Measurements from ENCODE around the gene FMN2.

The FMN2 gene

GRCh38 chr1:240134596-240134995 is 42.9 kb downstream of the FMN2 start:
- DNase-seq (ENCODE audit: insufficient read length, low spot score) (no peak), FAIRE-seq (no peak)
- TF ChIP-seq CTCF (IDR thresholded peaks at IDR 0.05; ENCODE audit: insufficient read depth, missing control alignments), result no peak

DNA sequence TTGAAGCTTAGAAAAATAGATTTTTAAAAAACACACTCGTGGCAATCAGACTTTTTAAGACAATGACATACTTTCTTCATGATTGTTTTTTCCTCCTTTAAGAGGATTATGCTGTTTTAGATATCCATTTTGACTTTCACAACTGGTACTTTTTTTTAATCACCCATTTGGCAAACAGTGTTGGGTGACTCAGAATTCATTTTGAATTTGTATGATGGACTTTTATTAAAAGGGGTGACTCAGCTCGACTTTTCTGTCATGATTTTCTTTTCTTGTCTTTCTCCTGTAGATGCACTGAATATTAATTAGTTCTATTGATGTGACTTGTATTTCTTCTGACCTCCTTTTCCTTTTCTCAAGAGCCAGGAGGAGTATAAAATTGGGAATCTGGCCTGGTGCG is 44.7 kb downstream of the FMN2 start:
- peak; percentile 85 for FAIRE-seq
- DNase-seq (ENCODE audit: insufficient read length, low spot score), result no peak
- TF ChIP-seq CTCF (IDR thresholded peaks at IDR 0.05; ENCODE audit: insufficient read depth, missing control alignments), result no peak

GRCh38 chr1:240138867-240139266 is 47.2 kb downstream of the FMN2 start:
- no peak for TF ChIP-seq CTCF (IDR thresholded peaks at IDR 0.05; ENCODE audit: insufficient read depth, missing control alignments)
- no peak for FAIRE-seq
- no peak for DNase-seq (ENCODE audit: insufficient read length, low spot score)

DNA sequence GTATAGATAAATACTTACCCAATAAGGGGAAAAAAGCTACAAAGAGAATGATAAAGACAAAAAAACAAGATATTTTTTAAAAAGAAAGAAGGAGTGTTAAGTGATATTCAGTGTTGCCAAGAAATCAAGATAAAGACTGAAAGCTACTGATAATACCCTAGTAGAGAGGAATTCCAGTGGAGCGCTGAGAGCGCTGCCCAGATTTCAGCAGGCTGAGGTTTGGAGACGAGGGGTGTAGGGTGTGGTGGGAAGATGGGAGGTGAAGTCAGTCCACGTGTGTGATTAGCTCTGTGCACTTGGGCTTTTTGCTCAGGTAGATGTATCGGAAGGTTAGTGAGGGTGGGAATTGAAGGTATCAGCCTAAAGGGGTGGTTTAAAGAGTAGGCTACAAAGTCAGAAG is 47.8 kb downstream of the FMN2 start:
- TF ChIP-seq CTCF (IDR thresholded peaks at IDR 0.05; ENCODE audit: insufficient read depth, missing control alignments), result no peak
- DNase-seq (ENCODE audit: insufficient read length, low spot score) (no peak), FAIRE-seq (peak; percentile 67)

DNA sequence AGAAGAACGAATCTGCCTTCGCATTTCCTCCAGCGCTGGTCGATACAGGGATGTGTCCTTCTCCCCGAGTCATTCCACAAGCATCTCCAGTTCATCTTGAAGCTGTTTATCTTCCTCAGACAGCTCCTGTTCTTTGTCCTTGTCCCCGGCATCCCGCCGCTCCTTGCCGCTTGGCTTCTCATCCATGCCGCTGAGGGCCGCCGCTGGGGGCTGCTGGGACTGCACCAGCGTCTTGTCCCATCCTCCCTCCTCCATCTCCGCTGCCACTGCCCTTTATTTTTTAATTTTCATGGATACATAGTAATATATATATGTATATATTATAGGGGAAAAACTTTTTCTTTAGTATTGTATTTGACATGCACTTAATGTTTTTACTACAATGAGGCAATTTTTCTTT is 53.4 kb downstream of the FMN2 start:
- no peak for FAIRE-seq

GRCh38 chr1:240148333-240148732 is 56.6 kb downstream of the FMN2 start:
- FAIRE-seq, result no peak

More for the DNA sequence above, 53.4 kb downstream of the FMN2 start:
- no peak for TF ChIP-seq CTCF (IDR thresholded peaks at IDR 0.05; ENCODE audit: insufficient read depth, missing control alignments)
- no peak for DNase-seq (ENCODE audit: insufficient read length, low spot score)

More at GRCh38 chr1:240148333-240148732, 56.6 kb downstream of the FMN2 start:
- TF ChIP-seq CTCF (IDR thresholded peaks at IDR 0.05; ENCODE audit: insufficient read depth, missing control alignments), result no peak
- no peak for DNase-seq (ENCODE audit: insufficient read length, low spot score)

Measured in D721Med (cell line).